Measurements from ENCODE around the gene SEMA5A.

Gene SEMA5A

DNA sequence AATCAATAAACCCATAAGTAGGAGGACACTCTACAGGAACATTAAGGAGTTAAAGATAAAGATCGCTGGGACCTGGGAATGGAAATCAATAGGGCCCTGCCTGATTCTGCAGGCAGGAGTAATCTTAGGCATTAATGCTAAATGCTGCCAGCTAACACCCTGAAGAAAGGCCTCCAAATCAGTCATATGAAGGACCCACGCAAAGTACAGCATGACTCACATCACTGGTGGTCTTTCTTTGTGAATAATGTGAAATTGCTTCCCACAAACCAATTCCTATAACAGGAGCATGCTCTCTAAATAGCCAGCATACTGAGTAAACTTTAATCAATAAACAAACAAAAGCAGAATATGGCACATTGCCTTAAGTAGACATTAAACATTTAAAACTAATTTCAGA lies 172.3 kb downstream of the SEMA5A start:
- DNase-seq (ENCODE audit: extremely low spot score) = no peak
- TF ChIP-seq, protein P1, sequence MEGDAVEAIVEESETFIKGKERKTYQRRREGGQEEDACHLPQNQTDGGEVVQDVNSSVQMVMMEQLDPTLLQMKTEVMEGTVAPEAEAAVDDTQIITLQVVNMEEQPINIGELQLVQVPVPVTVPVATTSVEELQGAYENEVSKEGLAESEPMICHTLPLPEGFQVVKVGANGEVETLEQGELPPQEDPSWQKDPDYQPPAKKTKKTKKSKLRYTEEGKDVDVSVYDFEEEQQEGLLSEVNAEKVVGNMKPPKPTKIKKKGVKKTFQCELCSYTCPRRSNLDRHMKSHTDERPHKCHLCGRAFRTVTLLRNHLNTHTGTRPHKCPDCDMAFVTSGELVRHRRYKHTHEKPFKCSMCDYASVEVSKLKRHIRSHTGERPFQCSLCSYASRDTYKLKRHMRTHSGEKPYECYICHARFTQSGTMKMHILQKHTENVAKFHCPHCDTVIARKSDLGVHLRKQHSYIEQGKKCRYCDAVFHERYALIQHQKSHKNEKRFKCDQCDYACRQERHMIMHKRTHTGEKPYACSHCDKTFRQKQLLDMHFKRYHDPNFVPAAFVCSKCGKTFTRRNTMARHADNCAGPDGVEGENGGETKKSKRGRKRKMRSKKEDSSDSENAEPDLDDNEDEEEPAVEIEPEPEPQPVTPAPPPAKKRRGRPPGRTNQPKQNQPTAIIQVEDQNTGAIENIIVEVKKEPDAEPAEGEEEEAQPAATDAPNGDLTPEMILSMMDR (IDR thresholded peaks at IDR 0.05; ENCODE audit: control extremely low read depth, extremely low read depth, low read depth, missing control alignments) = no peak
- ChIA-PET POLR2A (no interaction called here), CTCF (no interaction called here)

DNA sequence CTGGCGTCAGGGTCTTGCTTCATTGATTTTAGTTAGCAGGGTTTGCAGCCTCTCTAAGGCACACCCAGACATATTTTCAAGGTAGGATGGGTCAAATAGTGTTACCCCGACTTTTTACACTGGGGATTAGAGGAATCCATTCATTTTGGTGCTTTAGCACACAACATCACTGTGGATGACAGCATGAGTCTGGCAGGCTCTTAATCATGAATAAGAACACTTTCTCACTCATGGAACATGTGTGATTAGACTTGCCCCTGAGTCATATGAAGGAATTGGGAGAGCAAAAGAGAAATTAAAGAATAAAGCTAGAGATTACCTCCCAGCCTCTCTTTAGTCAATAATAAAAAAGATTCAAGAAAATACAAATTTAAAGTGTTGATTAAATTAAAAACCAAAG lies 175.6 kb downstream of the SEMA5A start:
- POLR2A ChIA-PET = no interaction called here
- TF ChIP-seq, protein P1 (IDR thresholded peaks at IDR 0.05; ENCODE audit: control extremely low read depth, extremely low read depth, low read depth, missing control alignments) = no peak
- DNase-seq (ENCODE audit: extremely low spot score) = no peak
- CTCF ChIA-PET = no interaction called here

DNA sequence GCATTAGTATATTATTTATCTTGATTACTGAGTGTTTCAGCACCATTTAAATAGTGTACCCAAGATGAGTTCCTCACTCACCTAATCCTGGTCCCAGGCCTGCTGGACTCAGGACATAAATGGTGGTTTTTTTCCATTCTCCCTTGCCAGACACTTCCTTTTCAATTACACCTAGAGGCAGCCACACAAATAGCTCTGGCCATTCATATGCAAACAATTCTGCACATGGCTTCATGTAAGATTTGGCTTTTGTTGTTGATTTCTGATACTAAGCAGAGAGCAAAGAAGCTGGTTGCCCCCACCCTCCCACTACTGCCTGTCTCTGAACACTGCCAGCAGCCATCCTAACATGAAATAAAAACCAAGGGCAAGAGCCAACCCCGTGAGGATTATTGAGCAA lies 180.4 kb downstream of the SEMA5A start:
- ChIA-PET POLR2A (no interaction called here), CTCF (interaction anchor here (1.2 to 5.3 kb wide), 10 partner anchors 8 to 664 kb away, joined by 3 to 45 read pairs (median 4); no protein-coding TSS in a partner anchor)
- TF ChIP-seq, protein P1 (IDR thresholded peaks at IDR 0.05; ENCODE audit: control extremely low read depth, extremely low read depth, low read depth, missing control alignments) = no peak
- no peak for DNase-seq (ENCODE audit: extremely low spot score)

DNA sequence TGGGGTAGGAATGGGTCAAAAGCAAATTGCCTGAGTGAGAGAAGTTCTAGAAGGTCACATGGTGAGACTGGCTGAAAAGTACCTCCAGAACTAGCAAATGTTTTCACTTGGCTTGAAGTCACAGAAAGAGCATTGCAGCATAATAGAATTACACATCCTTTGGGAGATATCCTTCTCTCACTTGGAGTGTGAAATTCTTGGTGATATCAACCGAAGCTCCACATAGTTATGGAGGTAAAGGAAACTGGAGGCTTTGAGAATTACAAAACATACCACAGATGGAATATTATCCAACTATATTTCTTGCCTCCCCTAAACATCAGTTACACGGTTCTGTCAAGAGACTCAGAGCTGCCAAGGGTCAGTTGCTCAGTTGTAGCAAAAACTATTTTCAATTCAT lies 182.4 kb downstream of the SEMA5A start:
- CTCF ChIA-PET = interaction anchor here (1.1 to 5.3 kb wide), 7 partner anchors 10 to 181 kb away, joined by 3 to 45 read pairs (median 4); partner anchors contain the start of gene SEMA5A
- TF ChIP-seq, protein P1 (IDR thresholded peaks at IDR 0.05; ENCODE audit: control extremely low read depth, extremely low read depth, low read depth, missing control alignments) = no peak
- POLR2A ChIA-PET = no interaction called here
- DNase-seq (ENCODE audit: extremely low spot score) = no peak

DNA sequence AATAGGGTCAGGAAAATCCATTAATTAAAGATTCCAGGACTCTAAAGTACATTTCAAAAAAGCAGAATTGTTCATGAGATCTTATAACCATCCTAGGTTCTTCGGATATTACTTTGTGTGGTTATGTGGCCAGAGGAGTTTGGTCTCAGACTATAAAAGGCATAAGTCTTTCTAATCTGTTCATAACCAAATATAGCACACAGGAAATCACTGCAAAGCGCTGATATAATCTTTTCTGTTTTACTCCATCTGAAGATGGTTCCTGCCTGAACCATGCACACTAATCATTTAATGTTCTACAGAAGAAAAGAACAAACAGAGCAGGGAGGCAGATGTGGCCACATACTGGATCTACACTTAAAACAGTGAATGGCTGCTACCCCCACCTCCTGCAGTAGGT lies 182.8 kb downstream of the SEMA5A start:
- ChIA-PET CTCF (interaction anchor here (0.6 to 5.3 kb wide), 8 partner anchors 9 to 181 kb away, joined by 3 to 45 read pairs (median 6); partner anchors contain the start of gene SEMA5A), POLR2A (no interaction called here)
- TF ChIP-seq, protein P1 (IDR thresholded peaks at IDR 0.05; ENCODE audit: control extremely low read depth, extremely low read depth, low read depth, missing control alignments) = no peak
- DNase-seq (ENCODE audit: extremely low spot score) = peak; percentile 25

DNA sequence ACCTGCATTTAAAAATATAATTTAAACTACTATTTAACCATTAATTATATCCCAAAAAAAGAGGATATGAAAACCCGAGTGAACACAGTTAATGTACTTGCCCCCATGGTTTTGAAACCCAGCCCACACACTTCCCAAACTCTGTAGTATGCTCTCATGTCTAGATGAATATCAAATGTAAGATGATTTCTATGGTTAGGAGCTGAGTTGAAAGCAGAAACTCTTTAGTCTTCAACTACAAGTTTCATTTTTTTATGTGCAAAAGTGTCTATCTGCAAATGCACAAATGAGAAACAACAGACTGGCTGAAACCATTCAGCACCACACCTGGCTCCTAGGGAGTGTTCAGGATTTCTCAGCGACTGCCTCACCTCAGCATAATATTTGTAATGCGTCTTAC lies 183.3 kb downstream of the SEMA5A start:
- ChIA-PET CTCF (interaction anchor here (0.6 to 5.3 kb wide), 17 partner anchors 12 to 182 kb away, joined by 3 to 45 read pairs (median 4); partner anchors contain the start of gene SEMA5A), POLR2A (no interaction called here)
- TF ChIP-seq, protein P1 (IDR thresholded peaks at IDR 0.05; ENCODE audit: control extremely low read depth, extremely low read depth, low read depth, missing control alignments) = no peak
- DNase-seq (ENCODE audit: extremely low spot score) = peak; percentile 23
